GM12892 (cell line): ENCODE results near the gene ACVR2B.
"Not testable (repeated sequence)": the region's sequence is repeated elsewhere in the genome, so short reads cannot be mapped to it uniquely, and the experiment has no call there.

Experiments
- POLR2A ChIP-seq: IDR thresholded peaks from 2 replicates; pipeline ENCODE4 v1.6.1; 2011; ENCODE audit warnings: low read depth, low read length, control low read depth
- POLR2AphosphoS5 ChIP-seq: IDR thresholded peaks from 2 replicates; pipeline ENCODE4 v1.6.1; 2011; ENCODE audit warnings: low read depth, low read length, control low read depth
- TAF1 ChIP-seq: IDR thresholded peaks from 2 replicates; pipeline ENCODE4 v1.6.1; 2011; ENCODE audit warnings: low read depth, mild to moderate bottlenecking, control low read depth, low read length, borderline replicate concordance

GRCh38 chr3:38443205-38443604 is 10.5 kb upstream of the ACVR2B start:
- not testable (repeated sequence) for TF ChIP-seq TAF1, POLR2A, POLR2AphosphoS5
